GM19455 (cell line): Measurements from ENCODE around the gene SLX4.
"Not testable (repeated sequence)": the region's sequence is repeated elsewhere in the genome, so short reads cannot be mapped to it uniquely, and the experiment has no call there.

Experiments used
- ATAC-seq: cut with Tn5 transposase; IDR thresholded peaks from one replicate; pipeline ENCODE4 v1.9.1; 2021; ENCODE audit not compliant: unreplicated experiment

Gene SLX4

GRCh38 chr16:3642397-3643094, 31.1 kb upstream of the SLX4 start:
- ATAC-seq: no peak

DNA sequence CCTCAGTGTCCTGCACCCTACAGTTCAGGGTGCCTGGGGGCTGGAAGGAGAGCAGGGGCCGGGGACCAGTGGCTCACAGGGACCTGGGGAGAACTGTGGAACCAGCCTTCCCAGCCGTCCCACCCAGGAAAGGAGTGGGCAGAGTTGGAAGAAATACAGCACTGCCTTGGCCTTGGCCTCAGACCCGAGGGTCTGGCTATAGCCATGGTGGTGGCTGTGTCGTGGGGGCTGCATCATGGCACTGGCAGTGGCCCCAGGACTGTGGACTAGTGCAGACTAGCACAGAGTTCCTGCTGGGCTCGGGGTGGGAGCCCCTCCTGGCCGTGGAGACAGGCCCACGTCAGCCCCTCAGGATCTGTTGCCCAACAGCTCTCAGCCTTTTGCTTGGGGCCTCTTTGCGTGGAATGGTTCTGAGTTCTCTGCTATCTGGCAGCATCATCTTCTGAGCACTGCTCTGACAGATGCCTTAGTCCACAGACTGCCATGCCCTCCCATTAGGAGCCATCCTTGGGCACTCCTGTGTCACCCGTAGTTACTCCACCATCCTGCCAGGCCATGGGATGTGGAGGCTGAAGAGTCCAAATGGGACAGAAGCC, 30.5 kb upstream of the SLX4 start:
- ATAC-seq: no peak

DNA sequence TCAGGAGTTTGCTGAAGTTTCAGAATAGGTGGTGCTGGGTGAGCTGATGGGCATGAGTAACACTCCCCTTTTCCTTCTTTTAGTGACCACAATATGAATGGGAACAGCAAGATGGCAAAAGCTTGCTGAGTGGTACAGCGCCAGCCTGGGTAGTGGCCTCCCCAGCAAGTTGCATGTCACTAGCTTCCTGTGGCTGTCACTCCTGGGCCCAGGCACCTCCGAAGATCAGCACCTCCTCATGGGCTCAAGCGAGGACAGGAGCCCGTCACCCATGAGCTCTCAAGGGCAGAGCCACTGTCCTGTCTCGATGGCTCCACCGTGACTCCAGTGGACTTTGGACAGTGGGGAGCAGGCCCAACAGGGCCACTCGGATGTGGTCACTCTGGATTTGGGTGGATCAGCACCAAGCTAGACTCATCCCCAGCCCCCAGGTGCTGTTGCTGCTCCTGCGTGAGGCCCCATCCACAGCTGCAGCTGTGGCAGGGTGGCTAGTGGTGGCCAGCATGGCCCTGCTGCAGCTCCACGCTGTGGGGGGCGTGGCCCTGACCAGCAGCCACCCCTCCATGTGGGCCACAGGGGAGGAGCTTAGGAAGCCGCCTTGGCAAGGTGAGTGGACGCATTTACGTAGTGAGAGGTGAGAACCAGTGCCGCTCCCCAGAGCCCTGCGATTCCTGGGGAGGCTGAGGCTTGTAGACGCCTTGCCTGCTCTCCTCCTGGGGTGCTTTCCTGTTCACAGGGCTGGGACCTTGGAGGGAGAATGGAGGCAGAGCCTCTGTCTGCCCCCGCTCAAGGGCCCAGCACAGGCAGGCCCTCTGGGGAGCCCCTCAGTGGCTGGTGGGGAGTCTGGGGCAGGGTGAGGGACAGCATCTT, 29.5 kb upstream of the SLX4 start:
- no peak for ATAC-seq

- no peak for ATAC-seq
These were observed 28.8 kb upstream of the SLX4 start for GRCh38 chr16:3640207-3640606.

DNA sequence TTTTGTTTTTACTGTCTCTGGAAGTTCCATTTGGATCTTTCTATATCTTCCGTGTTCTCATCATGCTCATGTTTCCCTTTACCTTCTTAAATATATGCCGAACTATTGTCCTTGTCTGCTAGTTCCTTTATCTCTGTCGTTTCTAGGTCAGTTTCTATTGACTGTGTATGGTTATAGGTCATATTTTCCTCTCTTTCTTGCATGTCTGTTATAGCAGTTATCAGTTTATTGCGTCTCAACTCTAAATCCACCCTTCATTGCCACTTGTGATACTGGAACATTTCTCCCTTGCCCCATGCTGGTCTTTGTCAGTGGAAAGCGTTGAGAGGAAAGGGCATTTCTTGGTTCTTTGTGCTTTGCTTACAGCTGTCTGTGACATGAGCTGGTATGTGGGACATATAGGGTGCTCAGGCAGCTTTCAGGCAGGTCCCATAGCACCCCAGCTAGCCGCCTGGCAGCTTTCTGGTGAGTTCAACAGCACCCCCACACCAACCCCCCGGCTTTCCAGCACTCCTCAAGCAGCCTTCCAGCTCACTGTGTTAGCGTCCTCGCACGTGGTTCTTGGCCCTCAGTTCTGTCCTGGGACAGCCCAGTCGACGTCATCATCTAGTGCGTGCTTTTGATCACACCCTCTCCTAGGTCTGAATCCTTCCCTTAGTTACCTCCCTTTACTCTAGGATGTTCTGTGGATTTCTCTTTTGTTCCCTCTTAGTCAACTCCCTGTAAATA, 27.7 kb upstream of the SLX4 start:
- no peak for ATAC-seq

GRCh38 chr16:3637371-3637923, 26.0 kb upstream of the SLX4 start:
- ATAC-seq: no peak

DNA sequence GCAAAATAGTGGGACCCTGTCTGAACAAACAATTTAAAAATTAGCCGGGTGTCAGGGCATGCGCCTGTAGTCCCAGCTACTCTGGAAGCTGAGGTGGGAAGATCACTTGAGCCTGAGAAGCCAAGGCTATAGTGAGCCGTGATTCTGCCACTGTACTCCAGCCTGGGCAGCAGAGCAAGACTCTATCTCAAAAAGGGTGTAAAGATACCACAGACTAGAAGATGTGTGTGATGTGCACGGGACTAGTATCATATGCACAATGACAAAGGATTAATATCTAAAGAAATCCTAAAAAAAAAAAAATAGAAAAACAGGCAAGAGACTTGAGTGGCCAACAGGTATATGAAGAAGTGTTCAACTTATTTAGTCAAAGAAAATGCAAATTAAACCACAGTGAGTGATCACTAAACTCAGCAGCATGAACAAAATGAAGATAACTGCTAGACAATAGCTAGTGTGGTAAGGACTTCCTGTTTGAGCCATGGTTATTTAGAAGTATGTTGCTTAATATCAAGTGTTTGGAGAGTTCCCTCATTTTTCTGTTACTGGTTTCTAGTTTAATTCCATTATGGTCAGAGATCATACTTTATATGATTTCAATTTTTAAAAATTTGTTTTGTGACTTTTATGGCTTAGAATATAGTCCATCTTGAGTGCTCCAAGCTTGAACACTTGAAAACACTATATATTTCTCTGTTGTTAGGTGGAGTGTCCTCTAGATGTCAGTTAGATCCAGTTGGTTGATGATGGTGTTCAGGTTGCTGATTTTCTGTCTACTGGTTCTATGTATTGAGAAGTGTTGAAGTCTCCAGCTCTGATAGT, 14.7 kb upstream of the SLX4 start:
- peak; percentile 53 for ATAC-seq

DNA sequence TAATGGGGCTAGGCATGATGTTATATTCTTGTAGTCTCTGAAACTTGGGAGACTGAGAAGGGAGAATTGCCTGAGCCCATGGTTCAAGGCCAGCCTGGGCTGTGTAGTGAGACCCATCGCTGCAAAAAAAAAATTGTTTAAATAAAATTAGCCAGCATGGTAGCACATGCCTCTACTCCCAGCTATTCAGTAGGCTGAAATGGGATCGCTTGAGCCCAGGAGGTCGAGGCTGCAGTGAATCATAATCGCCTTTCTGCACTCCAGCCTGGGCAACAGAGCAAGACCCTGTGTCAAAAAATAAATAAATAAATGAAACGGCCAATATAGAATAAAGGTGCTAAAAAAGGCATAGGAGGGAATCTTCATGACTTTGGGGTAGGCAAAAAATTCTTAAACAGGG, 13.9 kb upstream of the SLX4 start:
- no peak for ATAC-seq

DNA sequence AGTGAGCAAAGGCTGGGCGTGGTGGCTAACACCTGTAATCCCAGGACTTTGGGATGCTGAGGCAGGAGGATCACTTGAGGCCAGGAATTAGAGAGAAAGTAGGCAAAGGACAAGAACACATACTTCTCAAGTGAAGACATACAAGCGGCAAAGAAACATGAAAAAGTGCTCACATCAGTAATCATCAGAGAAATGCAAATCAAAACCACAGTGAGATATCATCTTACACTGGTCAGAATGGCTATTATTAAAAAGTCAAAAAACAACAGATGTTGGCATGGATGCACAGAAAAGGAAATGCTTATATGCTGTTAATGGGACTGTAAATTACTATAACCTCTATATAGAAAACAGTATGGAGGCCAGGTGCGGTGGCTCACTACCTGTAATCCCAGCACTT, 12.2 kb upstream of the SLX4 start:
- no peak for ATAC-seq

DNA sequence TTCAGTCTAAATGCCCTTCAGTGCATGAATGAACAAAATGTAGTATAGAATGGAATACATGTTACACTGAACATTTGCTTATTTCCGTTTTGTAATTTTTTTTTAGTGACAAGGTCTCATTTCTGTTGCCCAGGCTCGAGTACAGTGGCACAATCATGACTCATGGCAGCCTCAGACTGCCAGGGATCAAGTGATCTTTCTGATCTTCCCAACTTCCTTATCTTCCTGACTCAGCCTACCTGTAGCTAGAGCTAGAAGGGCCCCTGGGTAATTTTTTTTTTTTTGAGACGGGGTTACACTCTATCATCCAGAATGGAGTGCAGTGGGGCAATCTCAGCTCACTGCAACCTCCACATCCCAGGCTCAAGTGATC, 7.3 kb upstream of the SLX4 start:
- no peak for ATAC-seq

- no peak for ATAC-seq
These were observed 1.4 kb upstream of the SLX4 start for GRCh38 chr16:3612510-3613466.

DNA sequence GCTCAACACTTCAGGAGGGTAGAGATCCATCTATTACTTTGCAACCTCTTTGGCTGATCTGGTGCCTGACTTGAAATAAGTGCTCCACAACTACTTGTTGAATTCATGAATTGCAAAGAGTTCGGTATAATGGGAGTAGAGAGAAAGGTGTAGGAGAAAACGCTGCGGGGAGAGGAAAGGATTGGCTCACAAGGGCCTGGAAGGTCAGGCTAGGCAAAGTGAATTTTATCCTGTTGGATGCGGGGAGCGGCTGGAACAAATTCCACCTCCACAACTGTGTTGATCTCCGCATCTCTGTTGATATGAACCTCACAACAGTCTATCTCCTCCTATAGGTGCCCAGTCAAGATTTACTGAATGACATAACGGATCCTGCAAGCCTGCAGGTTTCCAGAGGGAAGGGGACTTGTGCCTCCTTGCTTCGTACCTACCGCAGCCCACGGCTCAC, 684 bp downstream of the SLX4 start:
- ATAC-seq: peak; percentile 19

DNA sequence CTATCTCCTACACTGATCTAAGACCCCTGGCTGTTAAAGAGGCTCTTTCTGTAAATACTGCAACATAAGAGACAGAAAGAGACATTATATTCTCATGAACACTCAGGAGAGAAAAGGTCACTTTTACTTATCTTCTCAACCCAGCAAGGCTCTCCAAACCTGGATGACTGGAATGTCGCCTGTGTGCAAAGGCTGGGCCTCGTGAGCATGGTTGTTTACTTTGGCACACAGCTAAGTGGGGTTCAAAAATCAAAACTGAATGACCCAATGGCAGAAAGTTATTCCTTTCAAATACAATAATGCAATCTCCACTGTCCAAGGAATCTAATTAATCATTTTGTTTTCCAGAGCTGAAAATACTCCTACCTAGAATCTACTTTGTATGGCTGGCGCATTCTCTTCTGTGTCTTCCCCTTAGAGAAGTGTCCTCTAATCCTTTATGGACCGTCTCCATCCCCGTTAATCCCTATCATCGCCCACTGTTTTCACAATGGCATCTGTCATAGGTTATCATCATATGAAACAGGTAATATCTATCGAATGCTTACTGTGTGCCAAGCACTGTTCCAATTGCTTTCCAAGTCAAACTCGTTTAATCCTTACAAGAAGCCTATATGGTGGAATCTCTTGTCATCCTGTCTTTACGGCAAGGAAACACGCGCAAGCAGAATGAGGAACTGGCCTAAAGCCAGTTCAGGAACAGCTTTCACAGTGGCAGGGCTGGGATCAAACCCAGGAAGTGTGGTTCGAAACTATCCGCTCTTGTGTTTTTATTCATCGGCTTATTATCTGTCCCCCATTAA, 1.3 kb downstream of the SLX4 start:
- ATAC-seq: no peak

DNA sequence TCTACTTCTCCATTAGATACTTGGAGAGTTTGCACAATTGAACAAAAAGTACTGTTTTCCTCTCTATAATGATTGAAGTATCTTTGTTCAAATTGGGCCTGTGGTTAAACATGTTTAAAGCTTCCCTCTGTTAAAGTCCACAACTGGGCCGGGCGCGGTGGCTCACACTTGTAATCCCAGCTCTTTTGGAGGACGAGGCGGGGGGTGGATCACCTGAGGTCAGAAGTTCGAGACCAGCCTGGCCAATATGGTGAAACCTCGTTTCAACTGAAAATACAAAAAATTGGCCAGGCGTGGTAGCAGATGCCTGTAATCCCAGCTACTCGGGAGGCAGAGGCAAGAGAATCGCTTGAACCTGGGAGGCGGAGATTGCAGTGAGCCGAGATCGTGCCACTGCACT, 2.4 kb downstream of the SLX4 start:
- ATAC-seq: not testable (repeated sequence)

- ATAC-seq: no peak
These were observed 3.3 kb downstream of the SLX4 start for GRCh38 chr16:3608069-3608468.

DNA sequence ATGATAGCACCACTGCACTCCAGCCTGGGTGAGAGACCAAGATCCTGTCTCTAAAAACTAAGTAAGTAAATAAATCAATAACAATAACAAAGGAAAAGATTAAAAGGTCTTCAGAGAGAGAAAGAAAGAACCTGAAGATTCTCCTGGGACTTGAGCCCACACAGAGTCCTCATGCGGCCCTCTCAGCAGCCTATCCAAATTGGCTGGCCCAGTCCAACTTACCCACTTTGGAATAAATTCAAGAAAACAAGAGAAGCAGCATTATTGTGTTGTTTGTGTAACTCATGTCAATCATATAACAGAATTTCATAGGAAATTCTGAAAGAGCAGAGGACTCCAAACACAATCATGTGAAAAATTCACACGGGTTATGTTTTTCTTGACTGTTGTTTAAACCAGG, 3.8 kb downstream of the SLX4 start:
- no peak for ATAC-seq

DNA sequence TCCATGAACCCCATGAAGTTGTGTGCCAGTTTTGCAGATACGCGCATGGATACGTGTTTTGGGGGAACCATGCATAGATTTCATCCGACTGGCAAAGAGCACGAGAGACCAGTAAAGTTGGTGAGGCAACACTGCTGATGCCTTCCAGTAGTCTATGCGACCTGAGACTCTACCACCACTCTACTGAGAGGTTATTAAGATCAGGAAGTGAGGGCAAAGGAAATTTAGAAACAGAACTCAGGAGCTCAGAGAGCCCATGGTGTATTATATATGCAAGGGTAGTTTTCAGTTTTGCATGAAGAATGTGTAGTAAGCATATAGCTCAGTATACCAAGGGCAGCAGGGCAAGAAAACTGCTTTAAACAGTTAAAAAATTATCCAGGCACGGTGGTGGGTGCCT, 4.2 kb downstream of the SLX4 start:
- no peak for ATAC-seq

- no peak for ATAC-seq
These were observed 5.0 kb downstream of the SLX4 start for GRCh38 chr16:3606441-3606840.
